HG03196 (cell line): ENCODE measurements around the gene EIF4H.
"Not testable (repeated sequence)": the region's sequence is repeated elsewhere in the genome, so short reads cannot be mapped to it uniquely, and the experiment has no call there.

ENCODE experiments used
- ATAC-seq: cut with Tn5 transposase; IDR thresholded peaks from one replicate; pipeline ENCODE4 v1.9.1; 2021; ENCODE audit not compliant: unreplicated experiment

Gene EIF4H

DNA sequence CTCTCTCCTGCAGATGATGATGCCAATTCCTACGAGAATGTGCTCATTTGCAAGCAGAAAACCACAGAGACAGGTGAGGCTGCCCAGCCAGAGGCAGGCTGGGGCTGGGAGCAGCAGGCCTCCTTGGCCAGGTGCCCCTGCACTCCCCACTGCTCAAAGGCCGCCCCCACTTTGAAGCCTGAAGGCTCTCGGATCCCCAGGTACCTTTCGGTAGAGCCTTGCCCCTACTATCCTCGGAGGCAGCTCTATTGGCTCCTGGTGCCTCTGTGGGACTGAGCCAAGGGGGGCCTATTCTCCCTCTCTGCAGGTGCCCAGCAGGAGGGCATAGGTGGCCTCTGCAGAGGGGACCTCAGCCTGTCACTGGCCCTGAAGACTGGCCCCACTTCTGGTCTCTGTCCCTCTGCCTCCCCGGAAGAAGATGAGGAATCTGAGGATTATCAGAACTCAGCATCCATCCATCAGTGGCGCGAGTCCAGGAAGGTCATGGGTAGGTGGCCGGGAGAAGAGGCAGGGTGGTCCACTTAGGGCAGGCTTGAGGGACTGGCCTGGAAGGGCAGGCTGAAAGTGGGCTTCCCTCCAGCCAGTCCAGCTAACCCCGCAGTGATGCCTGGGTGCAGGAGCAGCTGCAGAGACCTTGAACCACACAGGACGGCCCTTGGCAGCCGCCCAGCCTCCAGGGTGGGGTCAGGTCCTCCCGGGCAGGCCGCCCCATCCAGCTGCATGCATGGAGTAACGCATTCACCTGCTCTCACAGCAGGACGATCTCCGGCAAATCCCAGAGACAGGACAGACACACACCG, 49.8 kb downstream of the EIF4H start:
- ATAC-seq: no peak

DNA sequence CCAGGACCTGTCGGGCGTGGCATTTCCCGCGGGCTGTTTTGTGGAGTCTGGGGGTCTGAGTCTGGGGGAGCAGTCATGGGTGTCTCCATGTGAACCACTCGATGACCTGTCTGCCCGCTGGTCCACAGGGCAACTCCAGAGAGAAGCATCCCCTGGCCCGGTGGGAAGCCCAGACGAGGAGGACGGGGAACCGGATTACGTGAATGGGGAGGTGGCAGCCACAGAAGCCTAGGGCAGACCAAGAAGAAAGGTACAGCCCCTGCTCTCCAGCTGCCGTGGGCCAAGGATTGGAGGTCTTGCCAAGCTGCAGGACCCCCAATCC, 50.3 kb downstream of the EIF4H start:
- ATAC-seq: no peak

DNA sequence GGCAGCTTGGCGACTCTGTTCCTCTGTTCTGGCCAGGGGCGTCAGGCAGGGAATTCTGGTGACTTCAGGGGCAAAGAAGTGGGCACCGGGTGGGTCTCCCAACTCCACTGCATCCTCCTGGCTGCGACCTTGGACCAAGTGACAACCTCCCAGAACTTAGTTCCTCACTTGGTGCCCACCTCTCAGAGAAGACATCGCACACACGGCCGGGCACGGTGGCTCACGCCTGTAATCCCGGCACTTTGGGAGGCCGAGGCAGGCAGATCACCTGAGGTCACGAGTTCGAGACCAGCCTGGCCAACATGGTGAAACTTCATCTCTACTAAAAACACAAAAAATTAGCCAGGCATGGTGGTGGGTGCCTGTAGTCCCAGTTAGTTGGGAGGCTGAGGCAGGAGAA, 50.8 kb downstream of the EIF4H start:
- ATAC-seq: not testable (repeated sequence)

DNA sequence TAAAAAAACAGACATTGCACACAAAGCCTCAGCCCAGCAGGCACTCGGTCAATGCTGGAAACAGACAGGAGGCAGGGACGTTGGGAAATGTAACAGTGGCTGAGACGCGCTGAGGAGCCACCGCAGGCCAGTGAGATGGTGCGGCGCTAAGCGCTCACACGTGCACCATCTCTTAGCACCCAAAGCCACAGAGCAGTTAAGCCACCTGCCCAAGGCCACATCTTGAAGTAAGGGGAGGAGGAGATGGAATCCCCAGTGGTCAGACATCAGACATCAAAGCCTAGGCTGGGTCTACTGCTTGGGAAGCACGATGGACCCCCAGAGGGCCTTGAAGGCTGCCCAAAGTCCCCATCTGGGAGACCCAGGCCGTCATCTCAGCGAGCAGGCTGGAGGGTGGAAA, 51.2 kb downstream of the EIF4H start:
- no peak for ATAC-seq

DNA sequence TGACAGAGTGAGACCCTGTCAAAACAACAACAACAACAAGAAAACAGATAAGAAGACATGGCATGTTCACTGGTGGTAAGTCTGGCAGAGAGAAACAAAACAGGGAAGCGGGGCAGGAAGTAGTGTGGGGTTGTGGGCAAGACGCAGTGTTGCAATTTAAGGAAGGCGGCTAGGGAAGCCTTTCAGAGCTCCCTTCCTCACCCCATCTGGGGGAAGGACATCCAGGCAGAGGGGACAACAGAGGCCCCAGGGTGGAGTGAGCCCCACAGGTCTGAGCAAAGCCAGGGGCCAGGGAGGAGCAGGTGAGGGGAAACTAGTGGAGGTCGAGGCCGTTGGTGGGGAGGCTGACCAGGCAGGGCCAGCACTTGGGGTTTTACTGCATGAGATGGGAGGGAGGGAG, 52.5 kb downstream of the EIF4H start:
- ATAC-seq: no peak

DNA sequence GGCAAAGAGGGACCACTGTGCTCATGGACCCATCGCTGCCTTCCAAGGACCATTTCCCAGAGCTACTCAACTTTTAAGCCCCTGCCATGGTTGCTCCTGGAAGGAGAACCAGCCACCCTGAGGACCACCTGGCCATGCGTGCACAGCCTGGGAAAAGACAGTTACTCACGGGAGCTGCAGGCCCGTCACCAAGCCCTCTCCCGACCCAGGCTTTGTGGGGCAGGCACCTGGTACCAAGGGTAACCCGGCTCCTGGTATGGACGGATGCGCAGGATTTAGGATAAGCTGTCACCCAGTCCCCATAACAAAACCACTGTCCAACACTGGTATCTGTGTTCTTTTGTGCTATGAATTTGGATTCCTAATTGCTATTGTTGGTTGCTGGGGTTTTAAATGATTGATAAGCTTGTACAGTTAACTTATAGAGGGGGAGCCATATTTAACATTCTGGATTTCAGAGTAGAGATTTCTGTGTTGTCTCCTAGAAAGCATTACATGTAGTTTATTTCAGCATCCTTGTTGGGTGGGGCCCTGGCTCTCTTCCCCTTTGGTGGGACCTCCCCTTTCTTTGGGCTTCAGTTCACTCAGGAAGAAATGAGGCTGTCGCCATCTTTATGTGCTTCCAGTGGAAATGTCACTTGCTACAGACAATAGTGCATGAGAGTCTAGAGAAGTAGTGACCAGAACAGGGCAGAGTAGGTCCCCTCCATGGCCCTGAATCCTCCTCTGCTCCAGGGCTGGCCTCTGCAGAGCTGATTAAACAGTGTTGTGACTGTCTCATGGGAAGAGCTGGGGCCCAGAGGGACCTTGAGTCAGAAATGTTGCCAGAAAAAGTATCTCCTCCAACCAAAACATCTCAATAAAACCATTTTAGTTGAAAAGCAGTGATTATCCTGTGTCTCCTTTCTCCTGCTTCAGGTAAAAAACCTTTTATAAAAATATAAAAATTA, 55.1 kb downstream of the EIF4H start:
- no peak for ATAC-seq

DNA sequence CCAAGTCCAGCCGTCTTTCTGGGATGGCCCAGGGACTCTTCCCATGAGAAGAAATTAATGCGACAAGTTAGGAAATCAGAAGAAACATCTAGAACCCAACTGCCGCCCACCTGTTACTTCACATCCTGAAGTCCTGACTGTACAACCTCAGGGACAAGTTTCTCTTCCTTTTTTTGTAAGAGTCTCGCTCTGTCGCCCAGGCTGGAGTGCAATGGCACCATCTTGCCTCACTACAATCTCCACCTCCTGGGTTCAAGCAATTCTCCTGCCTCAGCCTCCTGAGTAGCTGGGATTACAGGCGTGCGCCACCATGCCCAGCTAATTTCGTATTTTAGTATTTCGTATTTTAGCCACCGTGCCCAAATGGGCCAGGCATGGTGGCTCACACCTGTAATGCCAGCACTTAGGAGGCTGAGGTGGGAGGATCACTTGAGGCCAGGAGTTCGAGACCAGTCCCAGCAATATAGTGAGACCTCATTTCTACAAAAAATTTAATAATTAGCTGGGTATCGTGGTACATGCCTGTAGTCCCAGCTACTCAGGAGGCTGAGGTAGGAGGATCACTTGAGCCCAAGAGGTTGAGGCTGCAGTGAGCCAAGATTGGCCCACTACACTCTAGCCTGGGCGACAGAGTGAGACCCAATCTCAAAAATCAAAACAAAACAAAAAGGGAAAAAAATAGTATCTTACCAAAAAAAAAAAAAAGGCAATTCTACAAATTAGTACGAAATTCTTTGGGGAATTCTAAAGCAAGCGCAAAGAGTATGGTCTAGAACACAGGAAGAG, 56.5 kb downstream of the EIF4H start:
- ATAC-seq: peak; percentile 34

DNA sequence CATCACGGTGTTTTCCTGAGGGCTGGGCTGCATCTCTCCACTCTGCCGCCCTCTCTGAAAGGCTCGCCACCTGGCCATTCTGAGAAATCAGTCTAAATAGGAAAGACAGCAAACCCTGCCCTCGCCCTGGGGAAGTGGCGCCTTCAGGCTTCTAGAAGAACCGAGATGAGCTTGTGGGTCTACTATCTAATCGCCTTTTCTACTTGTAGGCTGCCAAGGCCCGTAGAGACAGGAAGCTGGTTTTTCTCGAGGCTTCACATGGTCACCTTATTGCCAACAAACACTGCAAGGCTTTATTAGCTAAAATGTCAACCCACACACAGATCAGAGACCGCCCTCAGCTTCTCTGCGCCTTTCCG, 57.1 kb downstream of the EIF4H start:
- peak; percentile 73 for ATAC-seq

DNA sequence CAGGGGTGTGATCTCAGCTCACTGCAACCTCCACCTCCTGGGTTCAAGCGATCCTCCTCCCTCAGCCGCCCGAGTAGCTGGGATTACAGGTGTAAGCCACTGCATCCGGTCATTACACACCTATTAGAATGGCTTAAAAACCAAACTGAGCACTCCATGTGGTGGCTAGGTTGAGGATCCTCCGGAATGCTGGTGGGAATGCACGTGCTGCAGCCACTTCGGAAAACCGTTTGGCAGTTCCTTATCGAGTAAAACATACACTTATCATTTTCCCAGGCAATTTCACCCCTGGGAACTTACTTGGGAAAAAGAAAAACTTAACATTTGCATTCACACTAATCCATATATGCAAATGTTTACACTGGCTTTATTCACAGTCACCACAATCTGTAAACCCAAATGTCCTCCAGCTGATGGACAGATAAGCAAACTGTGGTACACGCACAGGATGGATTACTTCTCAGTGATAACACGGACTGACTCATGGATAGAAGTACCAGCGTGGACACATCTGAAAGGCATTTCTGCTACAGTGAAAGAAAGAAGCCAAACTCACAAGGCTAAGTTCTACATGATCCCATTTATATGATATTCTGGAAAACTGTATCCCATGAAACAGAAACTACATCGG, 59.6 kb downstream of the EIF4H start:
- no peak for ATAC-seq

DNA sequence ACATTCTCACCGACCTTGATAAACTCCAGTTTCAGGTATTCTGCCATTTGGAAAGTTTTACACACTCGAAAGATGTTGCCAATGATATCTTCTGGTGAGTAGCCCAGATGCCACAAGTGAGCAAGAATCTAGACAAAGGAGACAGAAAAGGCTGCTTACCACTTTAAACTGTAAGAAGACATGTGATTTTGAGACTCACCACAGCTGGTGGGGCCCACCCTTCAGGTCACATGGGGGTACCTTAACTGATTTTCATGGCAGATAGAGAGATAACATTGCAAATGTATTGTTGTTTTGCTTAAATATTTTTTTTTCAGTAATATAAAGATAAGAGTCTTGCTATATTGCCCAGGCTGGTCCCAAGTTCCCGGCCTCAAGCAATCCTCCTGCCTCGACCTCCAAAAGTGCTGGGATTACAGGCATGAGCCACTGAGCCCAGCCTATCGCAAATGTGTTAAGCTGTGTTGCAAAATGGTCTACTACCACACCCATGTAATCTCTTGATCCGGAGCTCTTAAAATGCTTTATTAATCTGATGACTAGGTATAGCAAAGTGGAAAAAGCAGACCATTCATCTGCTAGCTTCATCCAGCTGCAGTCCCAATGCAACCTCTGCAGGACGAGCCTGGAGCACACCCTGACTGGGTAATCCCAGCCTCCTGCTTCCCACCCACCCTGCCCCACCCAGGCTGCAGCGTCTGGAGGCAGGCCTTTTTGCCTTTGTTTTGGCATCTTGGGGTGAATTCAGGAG, 61.5 kb downstream of the EIF4H start:
- no peak for ATAC-seq

DNA sequence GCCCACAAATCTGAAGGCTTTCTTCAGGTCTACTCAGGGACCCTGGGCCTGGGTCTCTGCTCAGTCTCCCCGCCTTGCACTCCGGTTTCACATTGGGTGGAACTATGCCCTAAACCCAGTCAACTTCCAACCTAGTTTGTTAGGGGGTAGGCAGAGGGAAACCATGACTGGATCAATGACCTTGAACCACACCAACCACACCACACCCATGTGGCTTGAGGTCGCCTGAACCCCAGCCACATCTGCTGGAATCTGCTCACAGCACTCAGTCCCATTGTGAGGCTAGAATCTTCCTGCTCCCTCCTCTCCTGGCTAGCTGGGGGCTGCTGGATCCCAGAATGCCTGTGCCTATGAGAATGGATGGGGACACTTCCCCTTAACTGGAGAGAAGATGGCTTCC, 62.1 kb downstream of the EIF4H start:
- no peak for ATAC-seq

DNA sequence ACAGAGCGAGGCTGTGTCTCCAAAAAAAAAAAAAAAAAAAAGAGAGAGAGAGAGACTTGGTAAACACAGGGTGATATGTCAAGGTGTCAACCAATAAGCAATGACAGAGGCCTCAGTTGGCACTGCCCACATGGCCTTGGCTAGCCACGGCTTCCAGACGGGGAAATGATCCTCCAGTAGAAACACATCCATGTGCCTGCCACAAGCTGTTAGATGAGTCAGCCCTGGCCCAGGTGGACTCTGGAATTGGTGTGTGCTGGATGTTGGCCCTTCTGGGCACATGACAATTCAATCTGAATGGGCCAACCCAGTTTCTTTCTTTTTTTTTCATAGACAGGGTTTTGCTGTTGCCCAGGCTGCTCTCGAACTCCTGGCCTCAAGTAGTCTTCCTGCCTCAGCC, 66.3 kb downstream of the EIF4H start:
- no peak for ATAC-seq

DNA sequence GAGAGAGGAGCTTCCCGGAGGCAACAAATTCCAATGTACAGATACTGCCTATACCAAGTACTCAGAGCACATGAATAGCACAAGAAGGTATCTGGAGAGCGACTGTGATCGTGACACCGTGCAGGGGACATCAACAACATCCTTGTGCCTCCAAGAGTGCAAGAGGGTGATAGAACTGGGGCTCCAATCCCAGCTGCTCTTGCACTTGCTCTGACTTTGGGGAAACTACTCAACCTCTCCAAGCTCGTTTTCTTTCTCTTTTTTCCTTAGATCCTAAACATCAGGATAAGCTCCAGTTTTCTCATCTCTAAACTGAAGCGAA, 67.9 kb downstream of the EIF4H start:
- ATAC-seq: no peak

DNA sequence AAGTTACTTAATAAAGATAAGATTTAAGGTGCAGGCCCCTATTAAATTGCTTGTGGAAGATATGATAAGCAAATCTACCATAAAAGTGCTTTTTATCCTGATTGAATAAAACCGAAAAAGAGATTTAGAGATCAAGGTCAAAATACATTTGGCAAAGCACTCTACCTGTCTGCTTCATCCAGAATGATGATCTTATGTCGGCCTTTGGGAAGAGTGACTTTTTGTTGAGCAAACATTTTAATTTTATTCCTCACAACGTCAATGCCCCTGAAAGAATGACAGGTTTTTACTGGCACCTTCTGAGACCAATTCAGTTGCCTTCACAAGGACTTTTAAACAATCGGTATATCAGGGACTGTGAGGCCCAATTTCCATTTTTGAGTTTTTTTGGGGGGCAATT, 72.3 kb downstream of the EIF4H start:
- ATAC-seq: no peak
